Astrocyte of the cerebellum (primary cell): ENCODE data around the gene ATL1.

ENCODE experiments used
- DNase-seq: peaks from one replicate; pipeline ENCODE4 v3.0.0-alpha.2; 2011; ENCODE audit warnings: low read depth
- H3K4me3 ChIP-seq: 2 replicates; pipeline ENCODE4 v1.5.1; 2011; ENCODE audit warnings: mild to moderate bottlenecking, low read depth, low read length, moderate library complexity
- CTCF ChIP-seq: IDR thresholded peaks from 2 replicates; pipeline ENCODE4 v1.5.1; 2012; ENCODE audit warnings: low read length, low read depth, moderate library complexity, mild to moderate bottlenecking; ENCODE audit errors: missing control alignments
- in situ Hi-C: cut with HindIII; loops from 2 replicates; pipeline ENCODE4 v1.10.0; 2017; ENCODE audit warnings: low sequenced_read_pairs

Gene ATL1

GRCh38 chr14:50559990-50560930 is at the start of gene ATL1:
Gene ATL1, plus strand, starts transcription at chr14:50560145. Its CDS starts 121 bp downstream, at chr14:50560266.
- TF ChIP-seq CTCF, result no peak
- in situ Hi-C loops, result no loop called here

GRCh38 chr14:50510157-50510556 is 49.8 kb upstream of the ATL1 start:
- no peak overlapping the region for H3K4me3 ChIP-seq
- TF ChIP-seq CTCF, result no peak
- no peak for DNase-seq
- in situ Hi-C loops, result no loop called here

More at GRCh38 chr14:50559990-50560930, at the start of gene ATL1:
- peak within 1 kb of the TSS; percentile 71 for H3K4me3 ChIP-seq
- DNase-seq, result peak; percentile 18

GRCh38 chr14:50512463-50512862 is 47.5 kb upstream of the ATL1 start:
- no peak for DNase-seq
- no peak overlapping the region for H3K4me3 ChIP-seq
- in situ Hi-C loops, result no loop called here
- no peak for TF ChIP-seq CTCF

GRCh38 chr14:50516091-50516490 is 43.9 kb upstream of the ATL1 start:
- in situ Hi-C loops, result no loop called here
- no peak overlapping the region for H3K4me3 ChIP-seq
- no peak for TF ChIP-seq CTCF
- no peak for DNase-seq

GRCh38 chr14:50520947-50521815 is 38.8 kb upstream of the ATL1 start:
- in situ Hi-C loops, result loop anchor here (10.0 kb wide), 1 partner anchor 186 kb away; no protein-coding TSS in a partner anchor
- peak; percentile 63 for DNase-seq

More at GRCh38 chr14:50520947-50521815, 38.8 kb upstream of the ATL1 start:
- no peak overlapping the region for H3K4me3 ChIP-seq
- no peak for TF ChIP-seq CTCF
